GM23338 (cell line): ENCODE data around the gene PLXND1. TPM values are rescaled to one million over a fixed set of nuclear protein-coding genes. Genes with fewer than 3 reads are reported as not detected.

ENCODE experiments used
- JUNB ChIP-seq: IDR thresholded peaks from one replicate; pipeline ENCODE4 v1.6.1; 2016; ENCODE audit warnings: antibody characterized with exemption; ENCODE audit not compliant: unreplicated experiment
- NANOG ChIP-seq: IDR thresholded peaks from 2 replicates; pipeline ENCODE4 v1.6.1; 2016; ENCODE audit warnings: antibody characterized with exemption, borderline replicate concordance
- STAT1 ChIP-seq: IDR thresholded peaks from one replicate; pipeline ENCODE4 v1.6.1; 2016; ENCODE audit warnings: antibody characterized with exemption; ENCODE audit not compliant: unreplicated experiment
- ZNF114 ChIP-seq: fragments of 250-450 bp; sonication (Bioruptor Pico); IDR thresholded peaks from 2 replicates; pipeline ENCODE4 v1.5.0; 2020; ENCODE audit warnings: mild to moderate bottlenecking, moderate library complexity
- ZNF331 ChIP-seq: fragments of 250-450 bp; sonication (Bioruptor Pico); IDR thresholded peaks from 2 replicates; pipeline ENCODE4 v1.5.0; 2020; ENCODE audit warnings: low read depth, mild to moderate bottlenecking, moderate library complexity
- polyA plus RNA-seq: library from polyadenylated mRNA; unstranded; fragments of >200 nt; fragmentation: Nextera tagmentation; extraction: Ambion mirVana; gene quantifications from 2 replicates; pipeline ENCODE4 v1.2.1, GENCODE V29; 2016
- total RNA-seq: library from RNA; depleted of rRNA; stranded (reverse); fragments of >200 nt; shearing (Covaris generic); gene quantifications from 2 replicates; pipeline ENCODE4 v1.2.3, GENCODE V29; 2014
- TF ChIP-seq, protein P1 (sequence below), 2 experiments: fragments of 200-600 bp in 1 of 2; sonication (generic) in 1 of 2; conservative IDR thresholded peaks; 2 replicates each; pipeline versions ENCODE4 v1.5.1 to v1.6.1; 2016 to 2017; ENCODE audit warnings: antibody characterized with exemption in 2 of 2, low read depth in 2 of 2, mild to moderate bottlenecking in 2 of 2, moderate library complexity in 1 of 2
- TF ChIP-seq, protein P2 (sequence below): fragments of 250-450 bp; sonication (Bioruptor Pico); IDR thresholded peaks from 2 replicates; pipeline ENCODE4 v1.5.0; 2020; ENCODE audit warnings: mild to moderate bottlenecking, moderate library complexity

The PLXND1 gene
- total and polyA plus RNA-seq, 2 experiments from 2014 or later = 13.3 to 60.4 TPM

DNA sequence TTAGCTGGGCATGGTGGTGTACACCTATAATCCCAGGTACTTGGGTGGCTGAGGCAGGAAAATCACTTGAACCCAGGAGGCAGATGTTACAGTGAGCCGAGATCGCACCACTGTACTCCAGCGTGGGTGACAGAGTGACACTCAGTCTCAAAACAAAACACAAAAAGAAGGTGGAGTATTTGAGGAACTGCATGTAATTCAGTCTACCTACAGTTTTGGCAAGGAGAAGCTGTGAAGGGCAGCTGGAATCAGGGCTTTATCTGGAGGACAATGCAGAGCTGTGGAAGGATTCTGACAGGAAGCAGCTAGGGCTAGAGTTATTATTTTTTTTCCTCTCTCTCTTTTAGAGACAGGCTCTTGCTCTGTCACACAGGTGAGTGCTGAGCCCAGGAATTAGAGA lies 56.7 kb downstream of the PLXND1 start (continued):
- TF ChIP-seq, protein P1, sequence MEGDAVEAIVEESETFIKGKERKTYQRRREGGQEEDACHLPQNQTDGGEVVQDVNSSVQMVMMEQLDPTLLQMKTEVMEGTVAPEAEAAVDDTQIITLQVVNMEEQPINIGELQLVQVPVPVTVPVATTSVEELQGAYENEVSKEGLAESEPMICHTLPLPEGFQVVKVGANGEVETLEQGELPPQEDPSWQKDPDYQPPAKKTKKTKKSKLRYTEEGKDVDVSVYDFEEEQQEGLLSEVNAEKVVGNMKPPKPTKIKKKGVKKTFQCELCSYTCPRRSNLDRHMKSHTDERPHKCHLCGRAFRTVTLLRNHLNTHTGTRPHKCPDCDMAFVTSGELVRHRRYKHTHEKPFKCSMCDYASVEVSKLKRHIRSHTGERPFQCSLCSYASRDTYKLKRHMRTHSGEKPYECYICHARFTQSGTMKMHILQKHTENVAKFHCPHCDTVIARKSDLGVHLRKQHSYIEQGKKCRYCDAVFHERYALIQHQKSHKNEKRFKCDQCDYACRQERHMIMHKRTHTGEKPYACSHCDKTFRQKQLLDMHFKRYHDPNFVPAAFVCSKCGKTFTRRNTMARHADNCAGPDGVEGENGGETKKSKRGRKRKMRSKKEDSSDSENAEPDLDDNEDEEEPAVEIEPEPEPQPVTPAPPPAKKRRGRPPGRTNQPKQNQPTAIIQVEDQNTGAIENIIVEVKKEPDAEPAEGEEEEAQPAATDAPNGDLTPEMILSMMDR (conservative IDR thresholded peaks at IDR 0.05; ENCODE audit: low read depth in 2 of 2) = no peak
- TF ChIP-seq ZNF331 (CRISPR knock-in tag) = no peak
- no peak for TF ChIP-seq NANOG
- no peak for TF ChIP-seq JUNB
- TF ChIP-seq ZNF114 (CRISPR knock-in tag) = no peak
- no peak for TF ChIP-seq STAT1
- TF ChIP-seq, protein P2, sequence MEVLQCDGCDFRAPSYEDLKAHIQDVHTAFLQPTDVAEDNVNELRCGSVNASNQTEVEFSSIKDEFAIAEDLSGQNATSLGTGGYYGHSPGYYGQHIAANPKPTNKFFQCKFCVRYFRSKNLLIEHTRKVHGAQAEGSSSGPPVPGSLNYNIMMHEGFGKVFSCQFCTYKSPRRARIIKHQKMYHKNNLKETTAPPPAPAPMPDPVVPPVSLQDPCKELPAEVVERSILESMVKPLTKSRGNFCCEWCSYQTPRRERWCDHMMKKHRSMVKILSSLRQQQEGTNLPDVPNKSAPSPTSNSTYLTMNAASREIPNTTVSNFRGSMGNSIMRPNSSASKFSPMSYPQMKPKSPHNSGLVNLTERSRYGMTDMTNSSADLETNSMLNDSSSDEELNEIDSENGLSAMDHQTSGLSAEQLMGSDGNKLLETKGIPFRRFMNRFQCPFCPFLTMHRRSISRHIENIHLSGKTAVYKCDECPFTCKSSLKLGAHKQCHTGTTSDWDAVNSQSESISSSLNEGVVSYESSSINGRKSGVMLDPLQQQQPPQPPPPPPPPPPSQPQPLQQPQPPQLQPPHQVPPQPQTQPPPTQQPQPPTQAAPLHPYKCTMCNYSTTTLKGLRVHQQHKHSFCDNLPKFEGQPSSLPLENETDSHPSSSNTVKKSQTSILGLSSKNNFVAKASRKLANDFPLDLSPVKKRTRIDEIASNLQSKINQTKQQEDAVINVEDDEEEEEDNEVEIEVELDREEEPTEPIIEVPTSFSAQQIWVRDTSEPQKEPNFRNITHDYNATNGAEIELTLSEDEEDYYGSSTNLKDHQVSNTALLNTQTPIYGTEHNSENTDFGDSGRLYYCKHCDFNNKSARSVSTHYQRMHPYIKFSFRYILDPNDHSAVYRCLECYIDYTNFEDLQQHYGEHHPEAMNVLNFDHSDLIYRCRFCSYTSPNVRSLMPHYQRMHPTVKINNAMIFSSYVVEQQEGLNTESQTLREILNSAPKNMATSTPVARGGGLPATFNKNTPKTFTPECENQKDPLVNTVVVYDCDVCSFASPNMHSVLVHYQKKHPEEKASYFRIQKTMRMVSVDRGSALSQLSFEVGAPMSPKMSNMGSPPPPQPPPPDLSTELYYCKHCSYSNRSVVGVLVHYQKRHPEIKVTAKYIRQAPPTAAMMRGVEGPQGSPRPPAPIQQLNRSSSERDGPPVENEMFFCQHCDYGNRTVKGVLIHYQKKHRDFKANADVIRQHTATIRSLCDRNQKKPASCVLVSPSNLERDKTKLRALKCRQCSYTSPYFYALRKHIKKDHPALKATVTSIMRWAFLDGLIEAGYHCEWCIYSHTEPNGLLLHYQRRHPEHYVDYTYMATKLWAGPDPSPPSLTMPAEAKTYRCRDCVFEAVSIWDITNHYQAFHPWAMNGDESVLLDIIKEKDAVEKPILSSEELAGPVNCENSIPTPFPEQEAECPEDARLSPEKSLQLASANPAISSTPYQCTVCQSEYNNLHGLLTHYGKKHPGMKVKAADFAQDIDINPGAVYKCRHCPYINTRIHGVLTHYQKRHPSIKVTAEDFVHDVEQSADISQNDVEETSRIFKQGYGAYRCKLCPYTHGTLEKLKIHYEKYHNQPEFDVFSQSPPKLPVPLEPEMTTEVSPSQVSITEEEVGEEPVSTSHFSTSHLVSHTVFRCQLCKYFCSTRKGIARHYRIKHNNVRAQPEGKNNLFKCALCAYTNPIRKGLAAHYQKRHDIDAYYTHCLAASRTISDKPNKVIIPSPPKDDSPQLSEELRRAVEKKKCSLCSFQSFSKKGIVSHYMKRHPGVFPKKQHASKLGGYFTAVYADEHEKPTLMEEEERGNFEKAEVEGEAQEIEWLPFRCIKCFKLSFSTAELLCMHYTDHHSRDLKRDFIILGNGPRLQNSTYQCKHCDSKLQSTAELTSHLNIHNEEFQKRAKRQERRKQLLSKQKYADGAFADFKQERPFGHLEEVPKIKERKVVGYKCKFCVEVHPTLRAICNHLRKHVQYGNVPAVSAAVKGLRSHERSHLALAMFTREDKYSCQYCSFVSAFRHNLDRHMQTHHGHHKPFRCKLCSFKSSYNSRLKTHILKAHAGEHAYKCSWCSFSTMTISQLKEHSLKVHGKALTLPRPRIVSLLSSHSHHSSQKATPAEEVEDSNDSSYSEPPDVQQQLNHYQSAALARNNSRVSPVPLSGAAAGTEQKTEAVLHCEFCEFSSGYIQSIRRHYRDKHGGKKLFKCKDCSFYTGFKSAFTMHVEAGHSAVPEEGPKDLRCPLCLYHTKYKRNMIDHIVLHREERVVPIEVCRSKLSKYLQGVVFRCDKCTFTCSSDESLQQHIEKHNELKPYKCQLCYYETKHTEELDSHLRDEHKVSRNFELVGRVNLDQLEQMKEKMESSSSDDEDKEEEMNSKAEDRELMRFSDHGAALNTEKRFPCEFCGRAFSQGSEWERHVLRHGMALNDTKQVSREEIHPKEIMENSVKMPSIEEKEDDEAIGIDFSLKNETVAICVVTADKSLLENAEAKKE (CRISPR knock-in tag) = no peak
